BE2C (cell line): ENCODE measurements around the gene AMH.

Source experiments
- DNase-seq: peaks from one replicate; pipeline ENCODE4 v3.0.0-alpha.2; 2020
- H3K27me3 ChIP-seq: fragments of 250-450 bp; sonication (Bioruptor Pico); 2 replicates; pipeline ENCODE4 v1.5.1; 2020; ENCODE audit warnings: mild to moderate bottlenecking
- H3K36me3 ChIP-seq: fragments of 250-450 bp; sonication (Bioruptor Pico); 2 replicates; pipeline ENCODE4 v1.5.1; 2020; ENCODE audit warnings: mild to moderate bottlenecking
- H3K4me1 ChIP-seq: fragments of 250-450 bp; sonication (Bioruptor Pico); 2 replicates; pipeline ENCODE4 v1.5.1; 2020
- H3K4me3 ChIP-seq: 2 replicates; pipeline ENCODE4 v1.5.1; 2011; ENCODE audit warnings: low read depth, low read length
- H3K9me3 ChIP-seq: fragments of 250-450 bp; sonication (Bioruptor Pico); 2 replicates; pipeline ENCODE4 v1.5.1; 2020
- CTCF ChIP-seq: IDR thresholded peaks from 2 replicates; pipeline ENCODE4 v1.5.1; 2012; ENCODE audit warnings: mild to moderate bottlenecking, low read depth, low read length

The AMH gene

GRCh38 chr19:2289714-2290435 is 40.8 kb downstream of the AMH start:
- Histone ChIP-seq H3K9me3 (no peaks in the 10 kb centered on the region), H3K27me3 (peaks cover 68% of the 10 kb centered on the region), H3K36me3 (no peaks in the 10 kb centered on the region), H3K4me1 (peaks cover 4% of the 10 kb centered on the region; the same call in 1 of the 2 replicates), H3K4me3 (no peak overlapping the region)
- DNase-seq: peak; percentile 16
- TF ChIP-seq CTCF: no peak

GRCh38 chr19:2290441-2291184 is 41.5 kb downstream of the AMH start:
- Histone ChIP-seq H3K9me3 (no peaks in the 10 kb centered on the region), H3K27me3 (peaks cover 67% of the 10 kb centered on the region), H3K4me3 (no peak overlapping the region; the same call in 1 of the 2 replicates), H3K4me1 (peaks cover 8% of the 10 kb centered on the region), H3K36me3 (no peaks in the 10 kb centered on the region)
- TF ChIP-seq CTCF: no peak
- peak; percentile 19 for DNase-seq

- peak overlapping the region; percentile 28 for H3K4me3 ChIP-seq
- no peaks in the 10 kb centered on the region for H3K9me3 ChIP-seq
- peaks cover 10% of the 10 kb centered on the region for H3K4me1 ChIP-seq
- peak; percentile 54 for DNase-seq
- H3K27me3 ChIP-seq: peaks cover 70% of the 10 kb centered on the region
- no peaks in the 10 kb centered on the region for H3K36me3 ChIP-seq
- TF ChIP-seq CTCF: no peak
Observed at GRCh38 chr19:2291185-2291751, 42.1 kb downstream of the AMH start.

- no peaks in the 10 kb centered on the region for H3K36me3 ChIP-seq
- no peak for TF ChIP-seq CTCF
- H3K27me3 ChIP-seq: peaks cover 45% of the 10 kb centered on the region
- H3K4me3 ChIP-seq: peak overlapping the region; percentile 32
- peaks cover 10% of the 10 kb centered on the region for H3K4me1 ChIP-seq
- DNase-seq: peak; percentile 83
- H3K9me3 ChIP-seq: no peaks in the 10 kb centered on the region
Observed at GRCh38 chr19:2294687-2295335, 45.7 kb downstream of the AMH start.

- Histone ChIP-seq H3K9me3 (no peaks in the 10 kb centered on the region), H3K4me1 (peaks cover 10% of the 10 kb centered on the region), H3K36me3 (no peaks in the 10 kb centered on the region), H3K4me3 (no peak overlapping the region), H3K27me3 (peaks cover 32% of the 10 kb centered on the region)
- TF ChIP-seq CTCF: no peak
- DNase-seq: no peak
Observed at GRCh38 chr19:2296141-2296540, 47.0 kb downstream of the AMH start.
